ENCODE results near the gene ZNF837.

ZNF837 gene

GRCh38 chr19:58361900-58362271 is 18.9 kb downstream of the ZNF837 start:
- TF ChIP-seq CTCF (IDR thresholded peaks at IDR 0.05; ENCODE audit: low read depth, low read length, missing control alignments): no peak
- peak; percentile 11 for DNase-seq (ENCODE audit: low read depth)
- H3K4me3 ChIP-seq (ENCODE audit: low read depth, low read length): peak overlapping the region; percentile 73
- in situ Hi-C loops (cut with HindIII; ENCODE audit: low sequenced_read_pairs): no loop called here

DNA sequence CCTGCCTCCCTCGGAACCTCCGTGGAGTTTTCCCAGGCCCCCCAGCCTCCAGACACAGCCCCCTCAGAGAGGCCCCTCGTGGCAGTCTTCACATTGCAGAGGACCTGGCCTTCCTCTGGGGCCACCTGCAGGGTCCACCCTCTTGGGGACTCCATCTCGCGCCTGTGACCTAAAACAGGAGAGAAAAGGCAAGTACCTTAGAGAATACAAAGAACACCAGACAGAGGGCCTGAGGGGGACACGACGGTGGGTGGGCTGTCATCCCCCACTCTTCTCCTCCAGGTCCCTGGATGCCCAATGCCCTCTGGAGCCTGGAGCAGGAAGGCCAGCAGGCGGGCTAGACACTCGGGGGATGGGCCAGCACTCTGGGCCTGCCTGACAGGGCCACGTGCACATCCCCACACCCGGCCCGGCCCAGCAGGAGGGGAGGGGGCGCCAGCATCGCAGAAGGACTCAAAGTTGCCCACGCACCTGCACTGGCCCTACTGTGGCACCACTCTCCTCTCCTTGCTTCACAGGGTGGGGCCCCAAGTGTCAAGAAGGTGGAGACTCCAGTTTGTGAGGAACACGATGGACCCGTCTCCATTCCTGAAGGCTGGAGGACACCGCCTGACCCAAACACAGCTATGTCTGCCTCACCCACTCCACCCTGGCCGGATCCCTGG is 23.2 kb downstream of the ZNF837 start:
- in situ Hi-C loops (cut with HindIII; ENCODE audit: low sequenced_read_pairs): no loop called here
- no peak for DNase-seq (ENCODE audit: low read depth)
- no peak for TF ChIP-seq CTCF (IDR thresholded peaks at IDR 0.05; ENCODE audit: low read depth, low read length, missing control alignments)
- no peak overlapping the region for H3K4me3 ChIP-seq (ENCODE audit: low read depth, low read length)

- H3K4me3 ChIP-seq (ENCODE audit: low read depth, low read length): no peak overlapping the region
- in situ Hi-C loops (cut with HindIII; ENCODE audit: low sequenced_read_pairs): no loop called here
Observed at GRCh38 chr19:58356766-58357480, 23.9 kb downstream of the ZNF837 start.

DNA sequence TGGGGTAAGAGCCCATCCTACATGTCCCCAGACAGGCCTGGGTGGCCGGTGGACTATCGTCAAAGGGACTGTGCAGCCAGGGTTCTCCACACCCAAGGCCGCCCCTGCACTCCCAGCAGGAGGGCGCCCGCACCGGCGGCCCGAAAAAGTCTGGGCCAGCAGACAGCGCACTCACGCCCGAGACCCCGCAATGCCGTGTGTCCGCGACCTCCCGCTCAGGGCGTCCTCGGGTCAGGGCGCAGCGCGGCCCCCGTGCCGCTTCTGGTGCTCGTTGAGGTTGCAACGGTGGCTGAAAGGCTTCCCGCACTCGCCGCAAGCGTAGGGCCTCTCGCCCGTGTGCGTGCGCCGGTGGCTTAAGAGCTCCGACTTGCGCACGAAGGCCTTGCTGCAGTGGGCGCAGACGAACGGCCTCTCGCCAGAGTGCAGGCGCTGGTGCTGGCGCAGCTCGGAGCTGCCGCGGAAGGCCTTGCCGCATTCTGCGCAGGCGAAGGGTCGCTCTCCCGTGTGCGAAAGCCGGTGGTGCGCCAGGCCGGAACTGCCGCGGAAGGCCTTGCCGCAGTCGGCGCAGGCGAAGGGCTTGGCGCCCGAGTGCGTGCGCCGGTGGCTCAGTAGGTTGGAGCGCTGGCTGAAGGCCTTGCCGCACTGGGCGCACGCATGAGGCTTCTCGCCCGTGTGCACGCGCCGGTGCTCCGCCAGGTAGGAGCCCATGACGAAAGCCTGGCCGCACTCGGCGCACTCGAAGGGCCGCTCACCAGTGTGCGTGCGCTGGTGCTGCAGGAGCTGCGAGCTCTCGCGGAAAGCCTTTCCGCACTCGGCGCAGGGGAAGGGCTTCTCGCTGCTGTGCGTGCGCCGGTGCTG is 24.7 kb downstream of the ZNF837 start:
- DNase-seq (ENCODE audit: low read depth): no peak
- TF ChIP-seq CTCF (IDR thresholded peaks at IDR 0.05; ENCODE audit: low read depth, low read length, missing control alignments): no peak

More at GRCh38 chr19:58356766-58357480, 23.9 kb downstream of the ZNF837 start:
- no peak for TF ChIP-seq CTCF (IDR thresholded peaks at IDR 0.05; ENCODE audit: low read depth, low read length, missing control alignments)
- no peak for DNase-seq (ENCODE audit: low read depth)

GRCh38 chr19:58355215-58355796 is 25.5 kb downstream of the ZNF837 start:
- no peak overlapping the region for H3K4me3 ChIP-seq (ENCODE audit: low read depth, low read length)
- DNase-seq (ENCODE audit: low read depth): no peak
- in situ Hi-C loops (cut with HindIII; ENCODE audit: low sequenced_read_pairs): no loop called here
- no peak for TF ChIP-seq CTCF (IDR thresholded peaks at IDR 0.05; ENCODE audit: low read depth, low read length, missing control alignments)

More for the DNA sequence above, 24.7 kb downstream of the ZNF837 start:
- in situ Hi-C loops (cut with HindIII; ENCODE audit: low sequenced_read_pairs): no loop called here
- H3K4me3 ChIP-seq (ENCODE audit: low read depth, low read length): no peak overlapping the region

DNA sequence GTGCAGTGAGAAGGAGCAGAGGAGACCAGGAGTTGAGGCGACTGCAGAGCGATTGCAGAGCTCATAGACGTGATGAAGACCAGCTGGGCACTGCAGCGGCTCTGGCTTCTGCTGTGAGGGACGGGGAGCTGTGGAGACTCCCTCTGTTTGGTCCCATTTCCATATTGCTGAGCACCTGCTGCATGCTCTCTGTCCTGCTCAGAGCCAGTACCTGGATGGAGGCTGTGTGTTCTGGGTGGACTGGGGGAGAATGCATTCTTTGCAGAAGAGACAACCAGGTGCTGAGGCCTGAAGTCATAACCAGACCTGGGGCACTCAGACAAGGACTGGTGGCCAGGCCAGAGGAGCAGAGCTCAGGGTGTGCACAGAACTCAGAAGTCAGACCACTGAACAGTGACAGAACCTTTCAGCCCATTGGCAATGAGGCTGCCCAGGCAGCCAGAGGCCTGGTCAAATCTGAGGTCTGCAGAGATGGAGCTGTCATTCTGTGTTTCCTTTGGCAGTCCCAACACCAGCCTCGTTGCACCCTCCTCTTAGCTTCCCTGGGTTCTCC is 26.3 kb downstream of the ZNF837 start:
- in situ Hi-C loops (cut with HindIII; ENCODE audit: low sequenced_read_pairs): no loop called here

More for the DNA sequence above, 26.3 kb downstream of the ZNF837 start:
- no peak for DNase-seq (ENCODE audit: low read depth)
- TF ChIP-seq CTCF (IDR thresholded peaks at IDR 0.05; ENCODE audit: low read depth, low read length, missing control alignments): no peak
- no peak overlapping the region for H3K4me3 ChIP-seq (ENCODE audit: low read depth, low read length)
